Astrocyte (in vitro differentiated cells and primary cell): ENCODE data around the gene ZMPSTE24. TPM values are rescaled to one million over a fixed set of nuclear protein-coding genes. Genes with fewer than 3 reads are reported as not detected.
"Not testable (repeated sequence)": the region's sequence is repeated elsewhere in the genome, so short reads cannot be mapped to it uniquely, and the experiment has no call there.

Source experiments
- DNase-seq: peaks from one replicate; pipeline ENCODE4 v3.0.0-alpha.2; 2010; ENCODE audit warnings: low read depth
- FAIRE-seq: peaks from 2 replicates; lab custom pipeline; 2011; peaks lifted over from hg19 to GRCh38; lab: Jason Lieb, UNC
- H2AFZ ChIP-seq: 2 replicates; pipeline ENCODE4 v1.6.0; 2012; ENCODE audit warnings: low read depth, low read length, inconsistent platforms
- H3K27ac ChIP-seq: 2 replicates; pipeline ENCODE4 v1.5.1; 2011; ENCODE audit warnings: low read depth, low read length, inconsistent platforms
- H3K27me3 ChIP-seq: 2 replicates; pipeline ENCODE4 v1.6.0; 2011; ENCODE audit warnings: low read length, inconsistent platforms; ENCODE audit not compliant: insufficient read depth
- H3K36me3 ChIP-seq: 2 replicates; pipeline ENCODE4 v1.5.1; 2011; ENCODE audit warnings: low read length, inconsistent platforms; ENCODE audit not compliant: insufficient read depth
- H3K4me1 ChIP-seq: 2 replicates; pipeline ENCODE4 v1.5.1; 2011; ENCODE audit warnings: low read length, inconsistent platforms; ENCODE audit not compliant: insufficient read depth
- H3K4me2 ChIP-seq: 2 replicates; pipeline ENCODE4 v1.6.0; 2012; ENCODE audit warnings: low read length, inconsistent platforms
- H3K4me3 ChIP-seq: 2 replicates; pipeline ENCODE4 v1.5.1; 2011; ENCODE audit warnings: low read depth, mild to moderate bottlenecking, low read length, inconsistent platforms; ENCODE audit not compliant: insufficient read depth
- H3K79me2 ChIP-seq: 2 replicates; pipeline ENCODE4 v1.6.0; 2012; ENCODE audit warnings: mild to moderate bottlenecking, low read length, inconsistent platforms; ENCODE audit not compliant: insufficient read depth
- H3K9ac ChIP-seq: 2 replicates; pipeline ENCODE4 v1.6.0; 2012; ENCODE audit warnings: mild to moderate bottlenecking, low read length, inconsistent platforms
- H3K9me3 ChIP-seq: 2 replicates; pipeline ENCODE4 v1.5.1; 2012; ENCODE audit warnings: low read depth, mild to moderate bottlenecking, low read length, inconsistent platforms; ENCODE audit not compliant: insufficient read depth
- H4K20me1 ChIP-seq: 2 replicates; pipeline ENCODE4 v1.6.0; 2012; ENCODE audit warnings: low read length, inconsistent platforms; ENCODE audit not compliant: insufficient read depth
- H3K27ac Mint-ChIP-seq: one replicate; pipeline ENCODE4 v1.8.0; 2021; ENCODE audit warnings: mild to moderate bottlenecking, mixed read lengths; ENCODE audit not compliant: unreplicated experiment
- H3K27me3 Mint-ChIP-seq: one replicate; pipeline ENCODE4 v1.8.0; 2021; ENCODE audit warnings: low read depth, mixed read lengths; ENCODE audit not compliant: unreplicated experiment
- H3K36me3 Mint-ChIP-seq: one replicate; pipeline ENCODE4 v1.8.0; 2021; ENCODE audit warnings: low read depth, mixed read lengths; ENCODE audit not compliant: unreplicated experiment
- H3K4me1 Mint-ChIP-seq: one replicate; pipeline ENCODE4 v1.8.0; 2021; ENCODE audit warnings: low read depth, mixed read lengths; ENCODE audit not compliant: unreplicated experiment
- H3K4me3 Mint-ChIP-seq: one replicate; pipeline ENCODE4 v1.8.0; 2021; ENCODE audit warnings: mild to moderate bottlenecking, moderate library complexity, mixed read lengths; ENCODE audit not compliant: unreplicated experiment
- H3K9me3 Mint-ChIP-seq: one replicate; pipeline ENCODE4 v1.8.0; 2021; ENCODE audit warnings: mild to moderate bottlenecking, mixed read lengths; ENCODE audit not compliant: unreplicated experiment
- CTCF ChIP-seq: IDR thresholded peaks from 2 replicates; pipeline ENCODE4 v1.5.1; 2011; ENCODE audit warnings: low read depth, mild to moderate bottlenecking, inconsistent platforms, low read length, moderate library complexity; ENCODE audit not compliant: insufficient read depth
- EZH2 ChIP-seq: IDR thresholded peaks from 2 replicates; pipeline ENCODE4 v1.6.1; 2012; ENCODE audit warnings: mild to moderate bottlenecking, low read length, inconsistent platforms; ENCODE audit not compliant: insufficient read depth
- total RNA-seq: library from RNA; stranded (reverse); gene quantifications from 2 replicates; pipeline ENCODE4 v1.2.1, GENCODE V29; 2021

Gene ZMPSTE24
- total RNA-seq, 1 donor from 2014 or later, result 62.4 TPM

GRCh38 chr1:40317394-40318074 lies 59.5 kb downstream of the ZMPSTE24 start:
- Histone ChIP-seq H3K27ac (no peak overlapping the region), H3K4me1 (peaks cover 22% of the 10 kb centered on the region), H3K27me3 (peaks cover 25% of the 10 kb centered on the region), H3K9me3 (no peaks in the 10 kb centered on the region), H4K20me1 (no peaks in the 10 kb centered on the region), H3K4me3 (no peak overlapping the region), H3K36me3 (no peaks in the 10 kb centered on the region), H2AFZ (no peak overlapping the region), H3K4me2 (peak overlapping the region; percentile 74), H3K9ac (no peak overlapping the region), H3K79me2 (no peaks in the 10 kb centered on the region)
- peaks cover 3% of the 10 kb centered on the region for H3K36me3 Mint-ChIP-seq
- no peak overlapping the region for H3K27ac Mint-ChIP-seq
- H3K27me3 Mint-ChIP-seq, result peaks cover 30% of the 10 kb centered on the region
- DNase-seq (no peak), FAIRE-seq (no peak)
- H3K9me3 Mint-ChIP-seq, result no peaks in the 10 kb centered on the region
- TF ChIP-seq EZH2 (no peak), CTCF (no peak)
- H3K4me1 Mint-ChIP-seq, result peaks cover 17% of the 10 kb centered on the region
- H3K4me3 Mint-ChIP-seq, result no peak overlapping the region

- Histone ChIP-seq H3K4me1 (peaks cover 22% of the 10 kb centered on the region), H3K27me3 (peaks cover 25% of the 10 kb centered on the region), H3K4me2 (no peak overlapping the region), H3K36me3 (no peaks in the 10 kb centered on the region), H4K20me1 (no peaks in the 10 kb centered on the region), H2AFZ (no peak overlapping the region), H3K79me2 (no peaks in the 10 kb centered on the region), H3K27ac (no peak overlapping the region), H3K9me3 (no peaks in the 10 kb centered on the region), H3K4me3 (no peak overlapping the region), H3K9ac (no peak overlapping the region)
- FAIRE-seq (no peak), DNase-seq (no peak)
- TF ChIP-seq CTCF (no peak), EZH2 (no peak)
- H3K4me1 Mint-ChIP-seq, result peaks cover 15% of the 10 kb centered on the region
- H3K27ac Mint-ChIP-seq, result no peak overlapping the region
- peaks cover 3% of the 10 kb centered on the region for H3K36me3 Mint-ChIP-seq
- no peak overlapping the region for H3K4me3 Mint-ChIP-seq
- no peaks in the 10 kb centered on the region for H3K9me3 Mint-ChIP-seq
- peaks cover 34% of the 10 kb centered on the region for H3K27me3 Mint-ChIP-seq
Observed at GRCh38 chr1:40318476-40318875, 60.4 kb downstream of the ZMPSTE24 start.

- Histone ChIP-seq H3K4me1 (peaks cover 22% of the 10 kb centered on the region), H3K79me2 (no peaks in the 10 kb centered on the region), H3K27me3 (peaks cover 25% of the 10 kb centered on the region), H3K9ac (no peak overlapping the region), H3K4me3 (no peak overlapping the region), H3K4me2 (no peak overlapping the region), H2AFZ (no peak overlapping the region), H3K9me3 (no peaks in the 10 kb centered on the region), H3K36me3 (no peaks in the 10 kb centered on the region), H3K27ac (no peak overlapping the region), H4K20me1 (no peaks in the 10 kb centered on the region)
- Mint-ChIP-seq H3K27ac (no peak overlapping the region), H3K4me1 (peaks cover 8% of the 10 kb centered on the region), H3K9me3 (no peaks in the 10 kb centered on the region), H3K36me3 (peaks cover 3% of the 10 kb centered on the region), H3K27me3 (peaks cover 38% of the 10 kb centered on the region), H3K4me3 (no peak overlapping the region)
- FAIRE-seq (no peak), DNase-seq (no peak)
- TF ChIP-seq EZH2 (no peak), CTCF (no peak)
Observed at GRCh38 chr1:40318970-40319621, 61.1 kb downstream of the ZMPSTE24 start.

- H3K79me2 ChIP-seq, H3K4me3 ChIP-seq, H3K27ac ChIP-seq, H3K36me3 Mint-ChIP-seq, DNase-seq, H3K36me3 ChIP-seq, H3K4me1 ChIP-seq, H3K27me3 Mint-ChIP-seq, H2AFZ ChIP-seq, H3K4me3 Mint-ChIP-seq, H3K4me2 ChIP-seq, FAIRE-seq, H3K27me3 ChIP-seq, H3K9ac ChIP-seq, H4K20me1 ChIP-seq, H3K9me3 ChIP-seq, H3K27ac Mint-ChIP-seq, H3K4me1 Mint-ChIP-seq: not testable (repeated sequence)
- H3K9me3 Mint-ChIP-seq, result peaks cover 15% of the 10 kb centered on the region
Observed at GRCh38 chr1:40331403-40331802, 73.4 kb downstream of the ZMPSTE24 start.
